Measurements from ENCODE around the gene KCNK3. TPM values are rescaled to one million over a fixed set of nuclear protein-coding genes. Genes with fewer than 3 reads are reported as not detected.

Gene KCNK3
- total and polyA plus RNA-seq, 4 donors: 6.7 to 29.9 (median 20.0) TPM

- ATAC-seq (ENCODE audit: insufficient read depth, low FRiP score): no peak
- no peak for DNase-seq
- H3K4me1 ChIP-seq (ENCODE audit: control insufficient read depth in 5 of 5, insufficient read depth in 5 of 5, low read length in 5 of 5): peaks cover 0 to 19% (median 0%) of the 10 kb centered on the region in 5 donors
- no peak overlapping the region for H3K4me3 ChIP-seq
- H3K36me3 ChIP-seq (ENCODE audit: control insufficient read depth in 4 of 4, insufficient read depth in 4 of 4, low read length in 4 of 4): no peaks in the 10 kb centered on the region
- H3K27ac ChIP-seq (ENCODE audit: low read depth in 1 of 2, low read length in 1 of 2): no peak overlapping the region
- 88 to 89% methylated on average over 9 of the region's 9 CpGs for WGBS, 2 donors
- TF ChIP-seq, protein P1, sequence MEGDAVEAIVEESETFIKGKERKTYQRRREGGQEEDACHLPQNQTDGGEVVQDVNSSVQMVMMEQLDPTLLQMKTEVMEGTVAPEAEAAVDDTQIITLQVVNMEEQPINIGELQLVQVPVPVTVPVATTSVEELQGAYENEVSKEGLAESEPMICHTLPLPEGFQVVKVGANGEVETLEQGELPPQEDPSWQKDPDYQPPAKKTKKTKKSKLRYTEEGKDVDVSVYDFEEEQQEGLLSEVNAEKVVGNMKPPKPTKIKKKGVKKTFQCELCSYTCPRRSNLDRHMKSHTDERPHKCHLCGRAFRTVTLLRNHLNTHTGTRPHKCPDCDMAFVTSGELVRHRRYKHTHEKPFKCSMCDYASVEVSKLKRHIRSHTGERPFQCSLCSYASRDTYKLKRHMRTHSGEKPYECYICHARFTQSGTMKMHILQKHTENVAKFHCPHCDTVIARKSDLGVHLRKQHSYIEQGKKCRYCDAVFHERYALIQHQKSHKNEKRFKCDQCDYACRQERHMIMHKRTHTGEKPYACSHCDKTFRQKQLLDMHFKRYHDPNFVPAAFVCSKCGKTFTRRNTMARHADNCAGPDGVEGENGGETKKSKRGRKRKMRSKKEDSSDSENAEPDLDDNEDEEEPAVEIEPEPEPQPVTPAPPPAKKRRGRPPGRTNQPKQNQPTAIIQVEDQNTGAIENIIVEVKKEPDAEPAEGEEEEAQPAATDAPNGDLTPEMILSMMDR (IDR thresholded peaks at IDR 0.05; ENCODE audit: control extremely low read depth, extremely low read depth): no peak
- no peak overlapping the region for H3K9ac ChIP-seq (ENCODE audit: insufficient read depth in 1 of 2, low read length in 2 of 2)
- H3K9me3 ChIP-seq (ENCODE audit: control insufficient read depth in 4 of 4, insufficient read depth in 3 of 4, low read length in 3 of 4): peaks cover 0 to 4% (median 0%) of the 10 kb centered on the region in 4 donors
- peaks cover 0 to 2% (median 0%) of the 10 kb centered on the region in 3 donors for H3K27me3 ChIP-seq (ENCODE audit: control insufficient read depth in 3 of 3, insufficient read depth in 3 of 3, low read length in 2 of 3)
Measured at GRCh38 chr2:26672818-26673393, 19.6 kb upstream of the KCNK3 start.

- TF ChIP-seq, protein P1 (IDR thresholded peaks at IDR 0.05; ENCODE audit: control extremely low read depth, extremely low read depth): no peak
- Histone ChIP-seq H3K27me3 (ENCODE audit: control insufficient read depth in 3 of 3, insufficient read depth in 3 of 3, low read length in 2 of 3) (peaks cover 0 to 2% (median 0%) of the 10 kb centered on the region in 3 donors), H3K36me3 (ENCODE audit: control insufficient read depth in 4 of 4, insufficient read depth in 4 of 4, low read length in 4 of 4) (no peaks in the 10 kb centered on the region), H3K27ac (ENCODE audit: low read depth in 1 of 2, low read length in 1 of 2) (no peak overlapping the region), H3K9ac (ENCODE audit: insufficient read depth in 1 of 2, low read length in 2 of 2) (no peak overlapping the region), H3K9me3 (ENCODE audit: control insufficient read depth in 4 of 4, insufficient read depth in 3 of 4, low read length in 3 of 4) (peaks cover 0 to 4% (median 0%) of the 10 kb centered on the region in 4 donors), H3K4me1 (ENCODE audit: control insufficient read depth in 5 of 5, insufficient read depth in 5 of 5, low read length in 5 of 5) (peaks cover 0 to 12% (median 0%) of the 10 kb centered on the region in 5 donors), H3K4me3 (no peak overlapping the region)
- WGBS, 2 donors: 86 to 89% methylated on average over 14 of the region's 14 CpGs
- no peak for ATAC-seq (ENCODE audit: insufficient read depth, low FRiP score)
- DNase-seq: no peak
Measured at GRCh38 chr2:26674002-26674751, 18.3 kb upstream of the KCNK3 start.

- Histone ChIP-seq H3K27me3 (ENCODE audit: control insufficient read depth in 3 of 3, insufficient read depth in 3 of 3, low read length in 2 of 3) (no peaks in the 10 kb centered on the region), H3K36me3 (ENCODE audit: control insufficient read depth in 4 of 4, insufficient read depth in 4 of 4, low read length in 4 of 4) (no peaks in the 10 kb centered on the region), H3K4me1 (ENCODE audit: control insufficient read depth in 5 of 5, insufficient read depth in 5 of 5, low read length in 5 of 5) (peaks cover 0 to 7% (median 0%) of the 10 kb centered on the region in 5 donors), H3K9ac (ENCODE audit: insufficient read depth in 1 of 2, low read length in 2 of 2) (no peak overlapping the region), H3K4me3 (no peak overlapping the region), H3K27ac (ENCODE audit: low read depth in 1 of 2, low read length in 1 of 2) (no peak overlapping the region), H3K9me3 (ENCODE audit: control insufficient read depth in 4 of 4, insufficient read depth in 3 of 4, low read length in 3 of 4) (peaks cover 0 to 4% (median 0%) of the 10 kb centered on the region in 4 donors)
- TF ChIP-seq, protein P1 (IDR thresholded peaks at IDR 0.05; ENCODE audit: control extremely low read depth, extremely low read depth): no peak
- ATAC-seq (ENCODE audit: insufficient read depth, low FRiP score) (no peak), DNase-seq (no peak)
- 82 to 83% methylated on average over 13 of the region's 13 CpGs for WGBS, 2 donors
Measured at GRCh38 chr2:26674771-26675170, 17.8 kb upstream of the KCNK3 start.

All from lung (tissue), 12 donors.